NT2/D1 (cell line): Measurements from ENCODE around the gene MYH6.

Source experiments
- SUZ12 ChIP-seq: IDR thresholded peaks from 2 replicates; pipeline ENCODE4 v1.6.1; 2011; ENCODE audit not compliant: insufficient read length, insufficient read depth; ENCODE audit errors: extremely low read depth
- YY1 ChIP-seq: IDR thresholded peaks from 2 replicates; pipeline ENCODE4 v1.6.1; 2011; ENCODE audit not compliant: insufficient read length, insufficient read depth
- ZNF274 ChIP-seq: IDR thresholded peaks from 2 replicates; pipeline ENCODE4 v1.6.1; 2011; ENCODE audit warnings: mild to moderate bottlenecking, low read depth, low read length

DNA sequence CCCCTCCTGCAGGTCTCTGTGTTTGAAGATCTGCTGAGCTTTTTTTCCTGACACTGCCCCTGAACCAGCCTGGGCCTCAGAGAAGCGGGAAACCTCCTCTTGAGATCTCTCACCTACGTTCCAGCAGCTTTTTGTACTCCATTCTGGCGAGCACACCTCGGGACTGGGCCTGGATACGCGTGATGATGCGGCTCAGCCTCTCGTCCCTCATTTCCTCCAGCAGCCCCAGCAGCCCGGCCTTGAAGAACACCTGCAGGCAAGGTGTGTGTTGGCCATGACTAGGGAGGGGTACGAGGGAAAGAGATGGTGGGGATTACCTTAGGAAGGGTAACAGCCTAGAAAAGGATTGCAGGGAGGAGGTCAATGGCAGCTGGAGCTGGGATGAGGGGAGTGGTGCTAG is 17.1 kb upstream of the MYH6 start:
- no peak for TF ChIP-seq SUZ12
- TF ChIP-seq ZNF274: no peak
- TF ChIP-seq YY1: no peak
